B cell (primary cell): ENCODE data around the gene GPR183. TPM values are rescaled to one million over a fixed set of nuclear protein-coding genes. Genes with fewer than 3 reads are reported as not detected.

Source experiments
- ATAC-seq: fragments of 200-7000 bp; cut with Tn5 transposase; one replicate; pipeline ENCODE4 v1.10.0; 2021; ENCODE audit warnings: low read depth, mild to moderate bottlenecking, moderate number of reproducible peaks, moderate library complexity
- CTCF ChIA-PET: fragments of 350-600 bp; sonication (Branson Sonifier 250); formaldehyde crosslinking; loops from one replicate; lab custom pipeline; 2021; ENCODE audit warnings: antibody characterized with exemption, inconsistent platforms; lab: Charles Lee
- POLR2A ChIA-PET: fragments of 350-600 bp; sonication (Branson Sonifier 250); formaldehyde crosslinking; loops from one replicate; lab custom pipeline; 2021; ENCODE audit warnings: antibody characterized with exemption; lab: Charles Lee
- DNase-seq: peaks from one replicate; pipeline ENCODE4 v3.0.0; 2013
- H2AFZ ChIP-seq: 2 replicates; pipeline ENCODE4 v1.6.1; 2012; ENCODE audit warnings: mild to moderate bottlenecking, low read depth, low read length; ENCODE audit not compliant: insufficient read depth, poor library complexity, severe bottlenecking
- H3K27ac ChIP-seq, 2 donors: 1 replicate in 1 of 2; 2 replicates in 1 of 2; pipeline ENCODE4 v1.5.1; 2012 to 2013; ENCODE audit warnings: low read length in 2 of 2, mild to moderate bottlenecking in 2 of 2, moderate library complexity in 1 of 2
- H3K27me3 ChIP-seq, 4 experiments: fragments of 200-600 bp in 1 of 4; sonication (generic) in 1 of 4; replicated peaks in 1 of 4; 1 replicate in 2 of 4; 2 replicates in 2 of 4; pipeline versions ENCODE4 v1.6.1 to v1.7.0; 2013 to 2016; ENCODE audit warnings: low read length in 3 of 4, mild to moderate bottlenecking in 2 of 4, mixed read lengths in 1 of 4, moderate library complexity in 1 of 4; ENCODE audit not compliant: insufficient read depth in 4 of 4, control insufficient read depth in 3 of 4; ENCODE audit errors: control extremely low read depth in 1 of 4
- H3K36me3 ChIP-seq, 2 experiments: replicated peaks in 1 of 2; 1 replicate in 1 of 2; 2 replicates in 1 of 2; pipeline versions ENCODE4 v1.6.1 to v1.7.1; 2013; ENCODE audit warnings: low read length in 1 of 2; ENCODE audit not compliant: insufficient read depth in 2 of 2, control insufficient read depth in 1 of 2; ENCODE audit errors: control extremely low read depth in 1 of 2, extremely low read depth in 1 of 2
- H3K4me1 ChIP-seq, 2 donors: fragments of 200-600 bp in 1 of 2; sonication (generic) in 1 of 2; 1 replicate in 1 of 2; 2 replicates in 1 of 2; pipeline versions ENCODE4 v1.5.1 to v1.6.1; 2013 to 2017; ENCODE audit warnings: low read length in 2 of 2; ENCODE audit not compliant: control insufficient read depth in 2 of 2, insufficient read depth in 2 of 2
- H3K4me2 ChIP-seq: replicated peaks from 2 replicates; pipeline ENCODE3; 2012; ENCODE audit warnings: mild to moderate bottlenecking, low read depth, low read length; ENCODE audit not compliant: poor library complexity, severe bottlenecking
- H3K4me3 ChIP-seq, 5 experiments: fragments of 200-600 bp in 1 of 5; sonication (generic) in 1 of 5; 1 replicate in 3 of 5; 2 replicates in 2 of 5; pipeline versions ENCODE4 v1.5.1 to v1.7.0; 2011 to 2016; ENCODE audit warnings: low read length in 4 of 5, mild to moderate bottlenecking in 4 of 5, low read depth in 2 of 5, control low read depth in 1 of 5, moderate library complexity in 1 of 5; ENCODE audit not compliant: insufficient read depth in 1 of 5; ENCODE audit errors: control extremely low read depth in 1 of 5, extremely low read depth in 1 of 5
- H3K79me2 ChIP-seq: fragments of 200-600 bp; sonication (generic); one replicate; pipeline ENCODE4 v1.6.0; 2016; ENCODE audit warnings: low read length; ENCODE audit not compliant: control insufficient read depth, insufficient read depth
- H3K9ac ChIP-seq: fragments of 200-600 bp; sonication (generic); 2 replicates; pipeline ENCODE4 v1.6.1; 2017; ENCODE audit warnings: mild to moderate bottlenecking, low read length, moderate library complexity
- H3K9me3 ChIP-seq, 3 donors: one replicate each; pipeline versions ENCODE4 v1.6.1 to v1.7.1; 2013; ENCODE audit warnings: low read length in 2 of 3; ENCODE audit not compliant: control insufficient read depth in 2 of 3, insufficient read depth in 1 of 3; ENCODE audit errors: control extremely low read depth in 1 of 3
- H4K20me1 ChIP-seq: 2 replicates; pipeline ENCODE4 v1.6.0; 2012; ENCODE audit warnings: mild to moderate bottlenecking, low read length; ENCODE audit not compliant: insufficient read depth, control insufficient read depth, poor library complexity, severe bottlenecking
- H3K27ac Mint-ChIP-seq: one replicate; pipeline ENCODE4 v1.8.0; 2021; ENCODE audit warnings: mixed read lengths
- H3K27me3 Mint-ChIP-seq: one replicate; pipeline ENCODE4 v1.8.0; 2021; ENCODE audit warnings: mixed read lengths
- H3K4me1 Mint-ChIP-seq: one replicate; pipeline ENCODE4 v1.8.0; 2021; ENCODE audit warnings: mixed read lengths
- H3K4me3 Mint-ChIP-seq: one replicate; pipeline ENCODE4 v1.8.0; 2021; ENCODE audit warnings: mixed read lengths
- H3K9me3 Mint-ChIP-seq: one replicate; pipeline ENCODE4 v1.8.0; 2022; ENCODE audit warnings: mixed read lengths; ENCODE audit not compliant: insufficient read depth
- EZH2 ChIP-seq: IDR thresholded peaks from 2 replicates; pipeline ENCODE4 v1.6.1; 2012; ENCODE audit warnings: borderline replicate concordance, low read depth, mild to moderate bottlenecking, moderate library complexity, low read length; ENCODE audit not compliant: insufficient read depth, poor library complexity, severe bottlenecking
- WGBS: methylation state at CpG from one replicate; pipeline ENCODE4 v1.1.5; 2013; ENCODE audit warnings: missing lambda C conversion rate; ENCODE audit not compliant: insufficient coverage; 5-methylcytosine and 5-hydroxymethylcytosine counted together
- intact Hi-C: fragments of 100-400 bp; cut with micrococcal nuclease; formaldehyde crosslinking; loops from one replicate; pipeline ENCODE4 v1.10.0; 2022
- polyA plus RNA-seq: library from polyadenylated mRNA; depleted of rRNA; stranded (reverse); fragments of >200 nt; gene quantifications from 2 replicates; pipeline ENCODE4 v1.2.3, GENCODE V29; 2012
- total RNA-seq, 2 donors: library from RNA; stranded (reverse); fragments of 120-200 nt in 1 of 2; gene quantifications; 1 replicate in 1 of 2; 2 replicates in 1 of 2; pipeline versions ENCODE4 v1.2.3 to v1.2.4, GENCODE V29; 2013 to 2022
- TF ChIP-seq, protein P1 (sequence below): fragments of 200-600 bp; IDR thresholded peaks from one replicate; pipeline ENCODE4 v1.8.0; 2022; ENCODE audit warnings: antibody characterized with exemption, mild to moderate bottlenecking

GPR183 gene
- total and polyA plus RNA-seq, 2 donors (not counting 1 experiment from before 2014, with no cell fraction given): 150 to 256 TPM

DNA sequence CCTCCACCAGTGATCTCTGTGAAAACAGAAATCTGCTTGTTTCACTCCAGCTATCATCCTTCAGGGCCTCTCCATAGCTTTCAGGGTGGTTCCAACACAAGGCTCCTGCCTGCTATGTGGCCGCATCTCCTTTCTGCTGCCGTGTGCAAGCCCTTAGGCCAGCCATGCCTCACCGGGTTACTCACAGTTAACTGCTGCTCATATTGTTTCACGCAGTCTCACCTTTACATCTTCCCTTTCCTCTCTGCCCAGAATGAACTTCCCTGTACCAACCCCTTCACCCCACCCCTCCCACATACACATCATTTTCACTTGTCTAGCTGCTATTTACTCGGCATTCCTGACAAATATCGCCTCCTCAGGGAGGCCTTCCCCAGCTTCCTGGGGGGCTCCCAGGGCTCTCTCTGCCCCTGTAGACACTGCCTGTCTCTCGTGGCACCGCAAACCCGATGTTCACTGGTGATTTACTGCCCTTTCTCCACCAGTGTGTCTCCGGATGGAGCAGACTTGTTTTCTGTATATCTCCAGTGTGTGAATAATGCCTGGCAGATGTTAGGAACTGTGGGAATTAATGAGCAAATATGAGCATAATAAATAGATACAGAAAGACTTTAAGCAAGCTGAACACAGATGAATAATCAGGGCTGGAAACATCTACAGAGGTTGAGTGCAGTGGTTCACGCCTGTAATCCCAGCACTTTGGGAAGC, 39.3 kb upstream of the GPR183 start:
- peaks cover 5 to 64% of the 10 kb centered on the region in 2 experiments for H3K36me3 ChIP-seq
- no peak overlapping the region for H3K4me2 ChIP-seq
- no peak overlapping the region for H3K9ac ChIP-seq
- 91% methylated on average over 10 of the region's 11 CpGs for WGBS
- Mint-ChIP-seq H3K4me1 (peaks cover 51% of the 10 kb centered on the region), H3K9me3 (no peaks in the 10 kb centered on the region), H3K27ac (peak overlapping the region; percentile 83), H3K27me3 (no peaks in the 10 kb centered on the region), H3K4me3 (peak overlapping the region; percentile 23)
- DNase-seq (no peak), ATAC-seq (no peak)
- intact Hi-C loops: no loop called here
- H3K4me3 ChIP-seq: no peak overlapping the region
- no peaks in the 10 kb centered on the region for H4K20me1 ChIP-seq
- H3K27ac ChIP-seq: no peak overlapping the region
- H3K79me2 ChIP-seq: peaks cover 45% of the 10 kb centered on the region
- POLR2A ChIA-PET: interaction anchor here (0.6 to 2.6 kb wide), 2 partner anchors 16 to 28 kb away, joined by 4 to 11 read pairs; no protein-coding TSS in a partner anchor
- H3K27me3 ChIP-seq: no peaks in the 10 kb centered on the region
- H3K9me3 ChIP-seq: no peaks in the 10 kb centered on the region
- H2AFZ ChIP-seq: no peak overlapping the region
- peaks cover 19 to 30% of the 10 kb centered on the region in 2 donors for H3K4me1 ChIP-seq
- CTCF ChIA-PET: interaction anchor here (0.9 to 3.2 kb wide), 4 partner anchors 11 to 40 kb away, joined by 3 to 19 read pairs (median 5); no protein-coding TSS in a partner anchor
- TF ChIP-seq, protein P1, sequence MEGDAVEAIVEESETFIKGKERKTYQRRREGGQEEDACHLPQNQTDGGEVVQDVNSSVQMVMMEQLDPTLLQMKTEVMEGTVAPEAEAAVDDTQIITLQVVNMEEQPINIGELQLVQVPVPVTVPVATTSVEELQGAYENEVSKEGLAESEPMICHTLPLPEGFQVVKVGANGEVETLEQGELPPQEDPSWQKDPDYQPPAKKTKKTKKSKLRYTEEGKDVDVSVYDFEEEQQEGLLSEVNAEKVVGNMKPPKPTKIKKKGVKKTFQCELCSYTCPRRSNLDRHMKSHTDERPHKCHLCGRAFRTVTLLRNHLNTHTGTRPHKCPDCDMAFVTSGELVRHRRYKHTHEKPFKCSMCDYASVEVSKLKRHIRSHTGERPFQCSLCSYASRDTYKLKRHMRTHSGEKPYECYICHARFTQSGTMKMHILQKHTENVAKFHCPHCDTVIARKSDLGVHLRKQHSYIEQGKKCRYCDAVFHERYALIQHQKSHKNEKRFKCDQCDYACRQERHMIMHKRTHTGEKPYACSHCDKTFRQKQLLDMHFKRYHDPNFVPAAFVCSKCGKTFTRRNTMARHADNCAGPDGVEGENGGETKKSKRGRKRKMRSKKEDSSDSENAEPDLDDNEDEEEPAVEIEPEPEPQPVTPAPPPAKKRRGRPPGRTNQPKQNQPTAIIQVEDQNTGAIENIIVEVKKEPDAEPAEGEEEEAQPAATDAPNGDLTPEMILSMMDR: no peak
- TF ChIP-seq EZH2: no peak

DNA sequence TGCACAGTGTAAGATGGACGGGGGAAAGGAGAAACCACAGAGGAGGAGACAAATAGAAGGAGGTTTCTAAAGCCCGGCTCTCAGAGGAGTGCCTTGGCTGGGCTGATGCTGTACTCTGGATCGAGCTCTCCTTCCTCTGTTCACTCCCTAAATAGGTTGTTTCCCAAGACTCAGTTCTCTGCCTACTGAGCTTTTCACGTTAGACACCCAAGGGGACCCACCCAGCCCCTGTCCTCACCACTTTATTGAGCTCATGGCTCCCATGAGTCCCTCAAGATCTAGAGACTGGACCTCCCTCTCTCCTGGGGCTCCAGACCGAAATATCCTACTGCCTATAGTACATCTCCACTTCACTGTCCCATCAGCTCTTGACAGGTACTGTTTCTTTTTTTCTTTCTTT, 38.1 kb upstream of the GPR183 start:
- Histone ChIP-seq H3K9me3 (no peaks in the 10 kb centered on the region), H4K20me1 (no peaks in the 10 kb centered on the region), H3K4me3 (no peak overlapping the region), H3K79me2 (peaks cover 43% of the 10 kb centered on the region), H3K4me1 (peaks cover 19 to 32% of the 10 kb centered on the region in 2 donors), H3K27ac (no peak overlapping the region), H3K9ac (no peak overlapping the region), H3K36me3 (peaks cover 6 to 69% of the 10 kb centered on the region in 2 experiments), H2AFZ (no peak overlapping the region), H3K27me3 (no peaks in the 10 kb centered on the region), H3K4me2 (no peak overlapping the region)
- Mint-ChIP-seq H3K4me3 (no peak overlapping the region), H3K27ac (no peak overlapping the region), H3K4me1 (peaks cover 51% of the 10 kb centered on the region), H3K9me3 (no peaks in the 10 kb centered on the region), H3K27me3 (no peaks in the 10 kb centered on the region)
- intact Hi-C loops: no loop called here
- ChIA-PET CTCF (interaction anchor here (0.7 to 1.3 kb wide), 2 partner anchors 10 to 40 kb away, joined by 3 to 4 read pairs; no protein-coding TSS in a partner anchor), POLR2A (no interaction called here)
- WGBS: 100% methylated on average over 3 of the region's 5 CpGs
- no peak for ATAC-seq
- no peak for TF ChIP-seq EZH2
- TF ChIP-seq, protein P1: no peak
- no peak for DNase-seq
